Measurements from ENCODE around the gene GPC6.

DNA sequence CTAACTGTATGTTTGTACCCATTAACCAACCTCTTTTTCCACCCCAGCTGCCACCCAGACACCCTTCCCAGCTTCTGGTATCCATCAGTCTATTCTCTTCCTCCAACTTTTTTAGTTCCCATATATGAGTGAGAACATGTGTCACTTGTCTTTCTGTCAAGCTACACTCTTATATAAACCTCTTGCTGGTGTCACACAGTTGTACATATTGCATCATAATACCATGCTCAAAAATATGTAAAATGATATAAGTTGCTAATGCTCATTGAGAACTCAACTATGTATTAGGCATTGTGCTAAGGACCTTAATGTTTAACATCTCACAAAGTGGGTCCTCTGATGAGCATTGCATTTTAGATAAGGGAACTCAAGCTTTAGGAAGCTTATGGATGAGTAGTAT is 395.4 kb downstream of the GPC6 start:
- TF ChIP-seq CTCF (IDR thresholded peaks at IDR 0.05; ENCODE audit: low read length) (no peak), EZH2 (IDR thresholded peaks at IDR 0.05; ENCODE audit: borderline replicate concordance, low read length) (no peak)

All from OCI-LY1 (cell line).